DMS114 treated with DMSO at 0.1 percent for 48 hours (cell line): Measurements from ENCODE around the gene PLSCR4.
"Not testable (repeated sequence)": the region's sequence is repeated elsewhere in the genome, so short reads cannot be mapped to it uniquely, and the experiment has no call there.

Experiments used
- DNase-seq: peaks from one replicate; lab custom pipeline; 2025; ENCODE audit not compliant: unreplicated experiment; lab: John Stamatoyannopoulos, UW

Gene PLSCR4, protein sequence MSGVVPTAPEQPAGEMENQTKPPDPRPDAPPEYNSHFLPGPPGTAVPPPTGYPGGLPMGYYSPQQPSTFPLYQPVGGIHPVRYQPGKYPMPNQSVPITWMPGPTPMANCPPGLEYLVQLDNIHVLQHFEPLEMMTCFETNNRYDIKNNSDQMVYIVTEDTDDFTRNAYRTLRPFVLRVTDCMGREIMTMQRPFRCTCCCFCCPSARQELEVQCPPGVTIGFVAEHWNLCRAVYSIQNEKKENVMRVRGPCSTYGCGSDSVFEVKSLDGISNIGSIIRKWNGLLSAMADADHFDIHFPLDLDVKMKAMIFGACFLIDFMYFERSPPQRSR

GRCh38 chr3:146250449-146251382, at the start of gene PLSCR4:
TSS of gene PLSCR4 (minus strand) at chr3:146251105. CDS start at chr3:146222071, 29,034 bp downstream.
- peak; percentile 8 for DNase-seq

DNA sequence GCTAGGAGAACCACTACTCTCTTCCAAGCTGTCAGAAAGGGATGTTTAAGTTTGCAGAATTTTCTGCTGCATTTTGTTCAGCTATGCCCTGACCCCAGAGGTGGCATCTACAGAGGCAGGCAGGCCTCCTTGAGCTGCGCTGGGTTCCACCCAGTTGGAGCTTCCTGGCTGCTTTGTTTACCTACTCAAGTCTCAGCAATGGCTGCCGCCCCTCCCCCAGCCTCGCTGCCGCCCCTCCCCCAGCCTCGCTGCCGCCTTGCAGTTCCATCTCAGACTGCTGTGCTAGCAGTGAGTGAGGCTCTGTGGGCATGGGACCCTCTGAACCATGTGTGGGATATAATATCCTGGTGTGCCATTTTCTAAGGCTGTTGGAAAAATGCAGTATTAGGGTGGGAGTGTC, 42.5 kb upstream of the PLSCR4 start:
- not testable (repeated sequence) for DNase-seq

GRCh38 chr3:146283781-146284445, 33.0 kb upstream of the PLSCR4 start:
- DNase-seq, result no peak

DNA sequence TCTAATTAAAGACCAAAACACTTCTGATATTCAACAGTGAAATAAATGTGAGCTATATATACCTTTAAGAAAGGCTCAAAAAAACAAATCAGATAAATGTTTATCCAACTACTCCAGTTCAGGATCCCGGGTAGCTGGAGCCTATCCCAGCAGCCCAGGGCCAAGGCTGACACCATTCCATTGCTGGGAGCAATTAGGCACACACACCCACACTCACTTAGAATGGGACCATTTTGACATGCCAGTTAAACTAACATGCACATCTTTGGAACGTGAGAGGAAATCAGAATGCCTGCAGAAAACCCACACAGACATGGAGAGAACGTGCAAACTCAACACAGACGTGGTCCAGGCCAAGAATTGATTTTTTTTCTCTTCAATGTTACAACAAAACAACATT, 30.0 kb upstream of the PLSCR4 start:
- DNase-seq, result no peak

DNA sequence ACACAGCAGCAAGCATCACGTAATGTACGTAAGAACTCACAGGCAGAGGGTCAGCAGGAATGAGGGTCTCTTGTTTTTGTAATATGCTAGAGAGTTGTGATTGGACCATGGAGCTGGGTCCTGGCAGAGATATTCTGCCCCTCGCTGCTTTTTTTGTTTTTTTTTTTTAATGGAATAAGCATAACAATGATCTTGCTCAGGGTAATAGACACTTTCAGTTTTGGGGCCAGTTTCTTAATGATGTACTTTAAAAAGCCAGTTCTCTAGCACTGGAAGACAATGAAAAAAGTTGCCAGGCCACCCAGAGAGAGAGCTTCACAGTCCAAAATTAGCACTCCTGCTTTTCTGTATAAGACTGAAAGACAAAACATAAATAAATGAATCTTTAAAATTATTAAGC, 29.0 kb upstream of the PLSCR4 start:
- no peak for DNase-seq

GRCh38 chr3:146279013-146279412, 28.1 kb upstream of the PLSCR4 start:
- no peak for DNase-seq

- DNase-seq, result no peak
These were observed 27.2 kb upstream of the PLSCR4 start for GRCh38 chr3:146277953-146278631.

- DNase-seq, result no peak
These were observed 24.6 kb upstream of the PLSCR4 start for GRCh38 chr3:146275476-146275875.

DNA sequence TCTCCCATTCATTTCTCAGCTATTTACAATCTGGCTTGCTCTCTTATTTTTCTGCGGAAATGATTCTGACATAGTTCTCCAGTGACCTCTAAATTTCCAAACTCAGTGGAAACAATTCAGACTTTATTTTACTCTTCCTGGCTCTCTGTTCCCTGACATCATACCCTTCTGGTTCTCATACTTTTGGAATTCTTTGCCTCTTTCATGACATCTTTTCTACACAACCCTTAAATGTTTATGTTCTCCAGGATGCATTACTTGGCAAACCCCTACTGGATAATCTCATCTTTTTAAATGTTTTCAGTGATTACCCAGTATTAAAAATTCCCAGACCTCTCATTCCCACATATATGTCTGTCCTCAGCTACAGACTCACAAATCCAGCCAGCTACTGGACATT, 23.9 kb upstream of the PLSCR4 start:
- DNase-seq, result no peak

DNA sequence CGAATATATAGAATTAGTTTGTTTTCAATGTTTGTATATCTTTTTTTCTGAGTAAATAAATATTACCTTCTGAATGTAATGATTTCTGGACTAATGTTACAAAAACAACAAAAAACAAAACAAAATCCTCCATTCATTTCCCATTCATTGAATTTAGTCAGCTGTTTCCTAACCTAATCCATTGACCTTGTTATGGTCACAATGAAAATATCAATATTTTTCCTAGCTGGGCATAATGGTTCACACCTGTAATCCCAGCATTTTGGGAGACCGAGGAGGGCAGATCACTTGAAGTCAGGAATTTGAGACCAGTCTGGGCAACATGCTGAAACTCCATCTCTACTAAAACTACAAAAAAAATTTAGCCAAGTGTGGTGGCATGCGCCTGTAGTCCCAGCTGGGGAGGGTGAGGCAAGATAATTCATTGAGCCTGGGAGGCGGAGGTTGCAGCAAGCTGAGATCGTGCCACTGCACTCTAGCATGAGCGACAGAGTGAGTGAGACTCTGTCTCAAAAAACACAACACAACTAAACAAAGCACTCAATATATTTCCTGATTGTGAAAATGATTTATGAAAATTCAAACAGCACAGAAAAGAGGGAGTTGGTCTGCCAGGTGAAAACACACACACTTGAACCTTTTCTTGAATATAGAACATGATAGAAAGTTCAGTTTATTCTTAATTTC, 23.0 kb upstream of the PLSCR4 start:
- no peak for DNase-seq

DNA sequence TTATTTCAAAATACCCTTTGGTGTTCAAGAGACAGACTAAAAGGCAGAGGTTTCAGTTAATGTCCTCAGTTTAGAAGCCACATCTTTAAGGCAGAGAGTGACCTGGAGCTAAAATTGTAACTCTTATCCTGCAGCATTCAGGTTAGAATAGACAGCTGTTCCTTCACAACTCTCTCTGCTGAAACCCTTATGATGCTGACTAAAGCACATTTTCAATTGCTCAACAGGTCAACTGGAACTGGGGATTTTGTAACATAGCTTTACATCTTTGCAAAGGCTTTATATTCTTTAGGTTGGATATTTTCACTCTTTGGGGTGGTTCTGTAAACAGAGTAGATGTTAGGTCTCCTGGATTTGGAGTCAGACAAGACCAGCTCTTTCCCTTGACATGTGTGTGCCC, 20.3 kb upstream of the PLSCR4 start:
- no peak for DNase-seq

GRCh38 chr3:146269271-146269670, 18.4 kb upstream of the PLSCR4 start:
- no peak for DNase-seq

- no peak for DNase-seq
These were observed 17.8 kb upstream of the PLSCR4 start for GRCh38 chr3:146268535-146269219.

DNA sequence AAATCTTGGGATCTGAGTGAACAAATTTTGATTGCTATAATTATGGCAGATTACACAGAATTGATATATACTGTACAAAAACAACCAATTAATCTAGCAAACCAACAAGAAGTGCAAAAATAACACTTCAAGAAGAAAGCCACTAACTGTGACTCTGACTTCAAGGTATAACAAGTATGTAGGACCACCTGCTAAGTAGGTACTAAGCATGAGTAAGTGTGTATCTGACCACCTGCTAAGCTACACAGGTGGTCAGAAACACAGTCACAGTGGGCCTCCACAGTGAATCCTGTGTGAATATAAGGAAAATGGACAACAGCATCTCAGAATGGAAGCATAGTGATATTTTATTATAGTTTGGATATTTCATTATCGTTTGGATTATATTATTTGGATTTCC, 14.8 kb upstream of the PLSCR4 start:
- DNase-seq, result no peak

- DNase-seq, result no peak
These were observed 11.6 kb upstream of the PLSCR4 start for GRCh38 chr3:146262371-146263110.

DNA sequence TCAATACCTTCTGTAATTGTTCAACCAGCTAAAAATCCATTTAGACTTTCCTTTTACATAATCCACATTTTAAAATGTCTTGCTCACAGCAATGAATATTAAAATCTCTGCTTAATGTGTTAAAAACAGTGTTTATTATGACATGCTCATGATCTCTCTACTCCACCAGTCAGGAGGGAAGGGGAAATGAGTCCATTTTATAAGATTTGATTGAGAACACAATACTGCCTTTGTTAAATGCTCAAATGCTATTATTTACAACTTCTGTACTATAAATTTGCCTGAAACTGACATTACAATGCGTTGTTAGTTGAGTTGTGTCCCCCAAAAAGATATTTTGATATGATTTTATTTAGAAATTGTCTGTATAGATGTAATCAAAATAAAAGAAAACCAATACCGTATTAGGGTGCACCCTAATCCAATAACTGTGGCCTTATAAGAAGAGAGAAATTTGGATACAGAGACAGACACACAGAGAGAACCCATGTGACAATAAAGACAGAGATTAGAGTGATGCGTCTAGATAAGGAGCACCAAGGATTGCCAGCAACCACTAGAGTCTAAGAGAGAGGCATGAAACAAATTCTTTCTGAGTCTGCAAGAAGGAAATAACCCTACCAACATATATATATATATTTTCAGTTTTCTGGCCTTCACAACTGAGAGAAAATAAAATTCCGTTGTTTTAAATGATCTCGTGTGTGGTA, 9.1 kb upstream of the PLSCR4 start:
- DNase-seq, result no peak

- no peak for DNase-seq
These were observed 6.1 kb upstream of the PLSCR4 start for GRCh38 chr3:146256851-146257486.

DNA sequence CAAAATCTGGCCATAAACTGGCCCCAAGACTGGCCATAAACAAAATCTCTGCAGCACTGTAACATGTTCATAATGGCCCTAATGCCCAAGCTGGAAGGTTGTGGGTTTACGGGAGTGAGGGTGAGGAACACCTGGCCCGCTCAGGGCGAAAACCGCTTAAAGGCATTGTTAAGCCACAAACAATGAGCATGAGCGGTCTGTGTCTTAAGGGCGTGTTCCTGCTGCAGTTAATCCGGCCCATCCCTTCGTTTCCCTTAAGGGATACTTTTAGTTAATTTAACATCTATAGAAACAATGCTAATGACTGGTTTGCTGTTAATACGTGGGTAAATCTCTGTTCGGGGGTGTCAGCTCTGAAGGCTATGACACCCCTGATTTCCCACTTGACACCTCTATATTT, 1.5 kb upstream of the PLSCR4 start:
- DNase-seq, result not testable (repeated sequence)
